Osteoblast (primary cell): ENCODE results near the gene TTBK1. TPM values are rescaled to one million over a fixed set of nuclear protein-coding genes. Genes with fewer than 3 reads are reported as not detected.

Experiments
- DNase-seq: peaks from one replicate; pipeline ENCODE4 v3.0.0; 2011; ENCODE audit warnings: low spot score, mixed read lengths; ENCODE audit not compliant: insufficient read length; ENCODE audit errors: missing footprints
- H2AFZ ChIP-seq: 2 replicates; pipeline ENCODE4 v1.6.0; 2011; ENCODE audit warnings: mild to moderate bottlenecking, low read length
- H3K27ac ChIP-seq: 2 replicates; pipeline ENCODE4 v1.5.1; 2011; ENCODE audit warnings: mild to moderate bottlenecking, low read depth, low read length, moderate library complexity
- H3K27me3 ChIP-seq: 2 replicates; pipeline ENCODE4 v1.6.0; 2012; ENCODE audit warnings: mild to moderate bottlenecking, control low read depth, inconsistent platforms, low read length, moderate library complexity; ENCODE audit not compliant: insufficient read depth
- H3K36me3 ChIP-seq: 2 replicates; pipeline ENCODE4 v1.5.1; 2011; ENCODE audit warnings: mild to moderate bottlenecking, low read length, control low read depth, moderate library complexity; ENCODE audit not compliant: insufficient read depth
- H3K4me1 ChIP-seq: 2 replicates; pipeline ENCODE4 v1.5.1; 2011; ENCODE audit warnings: mild to moderate bottlenecking, low read length, control low read depth, moderate library complexity; ENCODE audit not compliant: insufficient read depth
- H3K4me2 ChIP-seq: 2 replicates; pipeline ENCODE4 v1.6.0; 2011; ENCODE audit warnings: mild to moderate bottlenecking, low read length; ENCODE audit not compliant: insufficient read depth
- H3K4me3 ChIP-seq: fragments of 200-600 bp; sonication (generic); 3 replicates; pipeline ENCODE4 v1.5.1; 2012; ENCODE audit warnings: mild to moderate bottlenecking, low read length, inconsistent platforms; ENCODE audit not compliant: insufficient read depth
- H3K79me2 ChIP-seq: 2 replicates; pipeline ENCODE4 v1.6.0; 2012; ENCODE audit warnings: mild to moderate bottlenecking, low read length, control low read depth, inconsistent platforms; ENCODE audit not compliant: insufficient read depth
- H3K9me3 ChIP-seq: 2 replicates; pipeline ENCODE4 v1.5.1; 2011; ENCODE audit warnings: low read depth, low read length, control low read depth
- H4K20me1 ChIP-seq: 2 replicates; pipeline ENCODE4 v1.6.0; 2012; ENCODE audit warnings: mild to moderate bottlenecking, low read length, control low read depth; ENCODE audit not compliant: insufficient read depth
- CTCF ChIP-seq: IDR thresholded peaks from 2 replicates; pipeline ENCODE4 v1.5.1; 2011; ENCODE audit warnings: mild to moderate bottlenecking, low read depth, low read length, moderate library complexity; ENCODE audit errors: extremely low read depth
- total RNA-seq: library from RNA; depleted of rRNA; stranded (reverse); fragments of >200 nt; gene quantifications from 2 replicates; pipeline ENCODE4 v1.2.3, GENCODE V29; 2012

TTBK1 gene
- total RNA-seq, 1 donor = under 0.01 TPM

- H2AFZ ChIP-seq = no peak overlapping the region
Observed at GRCh38 chr6:43285832-43286231, 42.6 kb downstream of the TTBK1 start.

GRCh38 chr6:43286456-43286979 lies 43.2 kb downstream of the TTBK1 start:
- no peak for TF ChIP-seq CTCF

More at GRCh38 chr6:43285832-43286231, 42.6 kb downstream of the TTBK1 start:
- H3K79me2 ChIP-seq = no peaks in the 10 kb centered on the region
- no peaks in the 10 kb centered on the region for H4K20me1 ChIP-seq
- H3K27ac ChIP-seq = no peak overlapping the region
- no peak overlapping the region for H3K4me2 ChIP-seq
- no peak overlapping the region for H3K4me3 ChIP-seq
- TF ChIP-seq CTCF = no peak
- peak; percentile 65 for DNase-seq
- H3K27me3 ChIP-seq = peaks cover 5% of the 10 kb centered on the region
- H3K4me1 ChIP-seq = peaks cover 5% of the 10 kb centered on the region
- no peaks in the 10 kb centered on the region for H3K36me3 ChIP-seq
- no peaks in the 10 kb centered on the region for H3K9me3 ChIP-seq

GRCh38 chr6:43286980-43287716 lies 43.9 kb downstream of the TTBK1 start:
- Histone ChIP-seq H3K36me3 (no peaks in the 10 kb centered on the region), H2AFZ (no peak overlapping the region), H3K4me1 (peaks cover 5% of the 10 kb centered on the region), H3K4me2 (no peak overlapping the region), H4K20me1 (no peaks in the 10 kb centered on the region), H3K9me3 (no peaks in the 10 kb centered on the region), H3K27me3 (peaks cover 4% of the 10 kb centered on the region), H3K27ac (no peak overlapping the region), H3K4me3 (no peak overlapping the region), H3K79me2 (no peaks in the 10 kb centered on the region)
- no peak for TF ChIP-seq CTCF
- DNase-seq = peak; percentile 97

More at GRCh38 chr6:43286456-43286979, 43.2 kb downstream of the TTBK1 start:
- no peak overlapping the region for H2AFZ ChIP-seq
- no peaks in the 10 kb centered on the region for H4K20me1 ChIP-seq
- no peak overlapping the region for H3K4me3 ChIP-seq
- no peaks in the 10 kb centered on the region for H3K36me3 ChIP-seq
- no peaks in the 10 kb centered on the region for H3K9me3 ChIP-seq
- no peak overlapping the region for H3K27ac ChIP-seq
- peak; percentile 81 for DNase-seq
- H3K4me1 ChIP-seq = peaks cover 5% of the 10 kb centered on the region
- H3K27me3 ChIP-seq = peaks cover 5% of the 10 kb centered on the region
- H3K4me2 ChIP-seq = no peak overlapping the region
- no peaks in the 10 kb centered on the region for H3K79me2 ChIP-seq
